Central memory CD8-positive, alpha-beta T cell (primary cell): ENCODE data around the gene SEPTIN6.

Source experiments
- ATAC-seq: fragments of 150-1000 bp; cut with Tn5 transposase; replicated peaks from 2 replicates; pipeline ENCODE4 v1.10.0; 2022; ENCODE audit warnings: mild to moderate bottlenecking, moderate FRiP score, moderate number of reproducible peaks; ENCODE audit not compliant: poor library complexity, severe bottlenecking; ENCODE audit errors: extremely low read depth
- DNase-seq, 2 donors: peaks; one replicate each; pipeline ENCODE4 v3.0.0; 2021; ENCODE audit warnings: low spot score in 2 of 2
- H3K27ac Mint-ChIP-seq: one replicate; pipeline ENCODE4 v1.8.0; 2022; ENCODE audit warnings: low read depth, mild to moderate bottlenecking, moderate library complexity, mixed read lengths
- H3K27me3 Mint-ChIP-seq: one replicate; pipeline ENCODE4 v1.8.0; 2022; ENCODE audit warnings: mixed read lengths
- H3K36me3 Mint-ChIP-seq: one replicate; pipeline ENCODE4 v1.8.0; 2022; ENCODE audit warnings: mild to moderate bottlenecking, moderate library complexity, mixed read lengths; ENCODE audit not compliant: insufficient read depth
- H3K4me1 Mint-ChIP-seq: one replicate; pipeline ENCODE4 v1.8.0; 2022; ENCODE audit warnings: mixed read lengths
- H3K4me3 Mint-ChIP-seq: one replicate; pipeline ENCODE4 v1.8.0; 2022; ENCODE audit warnings: mild to moderate bottlenecking, moderate library complexity, mixed read lengths
- H3K9me3 Mint-ChIP-seq: one replicate; pipeline ENCODE4 v1.8.0; 2022; ENCODE audit warnings: mixed read lengths

SEPTIN6 gene

GRCh38 chrX:119693040-119693995, at the start of gene SEPTIN6:
SEPTIN6 (minus strand) TSS chrX:119693168; CDS start chrX:119693105, 63 bp downstream.
- H3K27ac Mint-ChIP-seq, result peak within 1 kb of the TSS; percentile 94
- H3K9me3 Mint-ChIP-seq, result no peaks in the 10 kb centered on the region
- ATAC-seq, result peak; percentile 74
- DNase-seq, result peak; percentile 58 to 80
- peaks cover 27% of the 10 kb centered on the region for H3K36me3 Mint-ChIP-seq
- peak within 1 kb of the TSS; percentile 97 for H3K4me3 Mint-ChIP-seq
- H3K27me3 Mint-ChIP-seq, result no peaks in the 10 kb centered on the region
- peaks cover 14% of the 10 kb centered on the region for H3K4me1 Mint-ChIP-seq

GRCh38 chrX:119738742-119739141, 45.8 kb upstream of the SEPTIN6 start:
- Mint-ChIP-seq H3K27me3 (no peaks in the 10 kb centered on the region), H3K9me3 (no peaks in the 10 kb centered on the region), H3K27ac (no peak overlapping the region), H3K36me3 (no peaks in the 10 kb centered on the region), H3K4me1 (no peaks in the 10 kb centered on the region), H3K4me3 (no peak overlapping the region)
- DNase-seq (no peak), ATAC-seq (no peak)

GRCh38 chrX:119736206-119736764, 43.3 kb upstream of the SEPTIN6 start:
- H3K4me1 Mint-ChIP-seq, result no peaks in the 10 kb centered on the region
- H3K27me3 Mint-ChIP-seq, result no peaks in the 10 kb centered on the region
- no peaks in the 10 kb centered on the region for H3K9me3 Mint-ChIP-seq
- DNase-seq (no peak), ATAC-seq (no peak)
- H3K4me3 Mint-ChIP-seq, result no peak overlapping the region
- no peaks in the 10 kb centered on the region for H3K36me3 Mint-ChIP-seq
- H3K27ac Mint-ChIP-seq, result no peak overlapping the region

GRCh38 chrX:119735467-119735866, 42.5 kb upstream of the SEPTIN6 start:
- DNase-seq (no peak), ATAC-seq (no peak)
- H3K27ac Mint-ChIP-seq, result no peak overlapping the region
- H3K9me3 Mint-ChIP-seq, result no peaks in the 10 kb centered on the region
- H3K4me3 Mint-ChIP-seq, result no peak overlapping the region
- H3K27me3 Mint-ChIP-seq, result no peaks in the 10 kb centered on the region
- no peaks in the 10 kb centered on the region for H3K4me1 Mint-ChIP-seq
- no peaks in the 10 kb centered on the region for H3K36me3 Mint-ChIP-seq

GRCh38 chrX:119734897-119735339, 42.0 kb upstream of the SEPTIN6 start:
- ATAC-seq (no peak), DNase-seq (no peak)
- Mint-ChIP-seq H3K4me1 (no peaks in the 10 kb centered on the region), H3K36me3 (no peaks in the 10 kb centered on the region), H3K4me3 (no peak overlapping the region), H3K27me3 (no peaks in the 10 kb centered on the region), H3K9me3 (no peaks in the 10 kb centered on the region), H3K27ac (no peak overlapping the region)

- Mint-ChIP-seq H3K9me3 (no peaks in the 10 kb centered on the region), H3K4me3 (no peak overlapping the region), H3K27me3 (no peaks in the 10 kb centered on the region), H3K4me1 (peaks cover 6% of the 10 kb centered on the region), H3K36me3 (no peaks in the 10 kb centered on the region), H3K27ac (no peak overlapping the region)
- DNase-seq (peak; percentile 51 to 52), ATAC-seq (peak; percentile 38)
Measured at GRCh38 chrX:119729408-119730201, 36.6 kb upstream of the SEPTIN6 start.

GRCh38 chrX:119728487-119728886, 35.5 kb upstream of the SEPTIN6 start:
- Mint-ChIP-seq H3K36me3 (no peaks in the 10 kb centered on the region), H3K27ac (no peak overlapping the region), H3K4me1 (peaks cover 6% of the 10 kb centered on the region), H3K4me3 (no peak overlapping the region), H3K27me3 (no peaks in the 10 kb centered on the region), H3K9me3 (no peaks in the 10 kb centered on the region)
- DNase-seq, result no peak
- no peak for ATAC-seq

GRCh38 chrX:119726900-119727555, 34.1 kb upstream of the SEPTIN6 start:
- Mint-ChIP-seq H3K9me3 (no peaks in the 10 kb centered on the region), H3K4me3 (peak overlapping the region; percentile 40), H3K27ac (peak overlapping the region; percentile 81), H3K27me3 (no peaks in the 10 kb centered on the region), H3K36me3 (no peaks in the 10 kb centered on the region), H3K4me1 (peaks cover 6% of the 10 kb centered on the region)
- DNase-seq (peak in 1 of 2 donors; percentile 16), ATAC-seq (peak; percentile 85)

GRCh38 chrX:119721926-119722325, 29.0 kb upstream of the SEPTIN6 start:
- H3K9me3 Mint-ChIP-seq, result no peaks in the 10 kb centered on the region
- DNase-seq (no peak), ATAC-seq (no peak)
- no peaks in the 10 kb centered on the region for H3K36me3 Mint-ChIP-seq
- H3K27ac Mint-ChIP-seq, result no peak overlapping the region
- H3K27me3 Mint-ChIP-seq, result no peaks in the 10 kb centered on the region
- H3K4me1 Mint-ChIP-seq, result peaks cover 1% of the 10 kb centered on the region
- H3K4me3 Mint-ChIP-seq, result no peak overlapping the region

- no peak for ATAC-seq
- Mint-ChIP-seq H3K36me3 (no peaks in the 10 kb centered on the region), H3K4me3 (no peak overlapping the region), H3K27me3 (no peaks in the 10 kb centered on the region), H3K27ac (no peak overlapping the region), H3K9me3 (no peaks in the 10 kb centered on the region), H3K4me1 (no peaks in the 10 kb centered on the region)
- no peak for DNase-seq
Measured at GRCh38 chrX:119721487-119721886, 28.5 kb upstream of the SEPTIN6 start.

GRCh38 chrX:119709630-119710029, 16.7 kb upstream of the SEPTIN6 start:
- H3K27me3 Mint-ChIP-seq, result no peaks in the 10 kb centered on the region
- H3K4me3 Mint-ChIP-seq, result no peak overlapping the region
- ATAC-seq, result no peak
- H3K36me3 Mint-ChIP-seq, result no peaks in the 10 kb centered on the region
- no peak for DNase-seq
- no peaks in the 10 kb centered on the region for H3K9me3 Mint-ChIP-seq
- H3K4me1 Mint-ChIP-seq, result no peaks in the 10 kb centered on the region
- no peak overlapping the region for H3K27ac Mint-ChIP-seq

- no peaks in the 10 kb centered on the region for H3K4me1 Mint-ChIP-seq
- H3K27ac Mint-ChIP-seq, result no peak overlapping the region
- H3K4me3 Mint-ChIP-seq, result no peak overlapping the region
- ATAC-seq (no peak), DNase-seq (no peak)
- no peaks in the 10 kb centered on the region for H3K9me3 Mint-ChIP-seq
- no peaks in the 10 kb centered on the region for H3K27me3 Mint-ChIP-seq
- no peaks in the 10 kb centered on the region for H3K36me3 Mint-ChIP-seq
Measured at GRCh38 chrX:119708936-119709335, 16.0 kb upstream of the SEPTIN6 start.
